Measurements from ENCODE around the gene TBC1D22B. TPM values are rescaled to one million over a fixed set of nuclear protein-coding genes. Genes with fewer than 3 reads are reported as not detected.

Gene TBC1D22B
- polyA plus RNA-seq, 3 donors, result 3.9 to 5.0 (median 4.9) TPM

- no peak overlapping the region for H3K27ac Mint-ChIP-seq
- H3K9ac ChIP-seq (ENCODE audit: insufficient read depth, low read length, poor library complexity, severe bottlenecking), result no peak overlapping the region
These were observed 2.9 kb downstream of the TBC1D22B start for GRCh38 chr6:37260444-37260843.

GRCh38 chr6:37261198-37261597 lies 3.6 kb downstream of the TBC1D22B start:
- Mint-ChIP-seq H3K27ac (no peak overlapping the region), H3K4me1 (peaks cover 55% of the 10 kb centered on the region), H3K4me3 (no peak overlapping the region), H3K9me3 (peaks cover 0 to under 1% (median 0%) of the 10 kb centered on the region in 7 donors), H3K27me3 (ENCODE audit: low read depth in 3 of 3) (peaks cover 0 to 1% (median 0%) of the 10 kb centered on the region in 3 donors), H3K36me3 (peaks cover 1 to 12% of the 10 kb centered on the region in 2 donors)
- no peaks in the 10 kb centered on the region for H3K9me3 ChIP-seq (replicated peaks in 1 of 2; ENCODE audit: control insufficient read depth in 1 of 2, insufficient read depth in 1 of 2, low read length in 2 of 2)
- WGBS (ENCODE audit: insufficient coverage), result no CpG with 5 or more reads among the region's 5 CpGs
- TF ChIP-seq, protein P1, sequence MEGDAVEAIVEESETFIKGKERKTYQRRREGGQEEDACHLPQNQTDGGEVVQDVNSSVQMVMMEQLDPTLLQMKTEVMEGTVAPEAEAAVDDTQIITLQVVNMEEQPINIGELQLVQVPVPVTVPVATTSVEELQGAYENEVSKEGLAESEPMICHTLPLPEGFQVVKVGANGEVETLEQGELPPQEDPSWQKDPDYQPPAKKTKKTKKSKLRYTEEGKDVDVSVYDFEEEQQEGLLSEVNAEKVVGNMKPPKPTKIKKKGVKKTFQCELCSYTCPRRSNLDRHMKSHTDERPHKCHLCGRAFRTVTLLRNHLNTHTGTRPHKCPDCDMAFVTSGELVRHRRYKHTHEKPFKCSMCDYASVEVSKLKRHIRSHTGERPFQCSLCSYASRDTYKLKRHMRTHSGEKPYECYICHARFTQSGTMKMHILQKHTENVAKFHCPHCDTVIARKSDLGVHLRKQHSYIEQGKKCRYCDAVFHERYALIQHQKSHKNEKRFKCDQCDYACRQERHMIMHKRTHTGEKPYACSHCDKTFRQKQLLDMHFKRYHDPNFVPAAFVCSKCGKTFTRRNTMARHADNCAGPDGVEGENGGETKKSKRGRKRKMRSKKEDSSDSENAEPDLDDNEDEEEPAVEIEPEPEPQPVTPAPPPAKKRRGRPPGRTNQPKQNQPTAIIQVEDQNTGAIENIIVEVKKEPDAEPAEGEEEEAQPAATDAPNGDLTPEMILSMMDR (IDR thresholded peaks at IDR 0.05), result no peak
- no peak overlapping the region for H3K27ac ChIP-seq (ENCODE audit: low read depth in 1 of 2, low read length in 2 of 2)
- no peak overlapping the region for H2AFZ ChIP-seq (ENCODE audit: insufficient read depth, low read depth, low read length, poor library complexity, severe bottlenecking)
- intact Hi-C loops (cut with micrococcal nuclease), result loop anchor here in 1 of 2 donors (5.0 kb wide), 1 partner anchor 39 kb away; no protein-coding TSS in a partner anchor
- H3K4me1 ChIP-seq (ENCODE audit: control insufficient read depth in 1 of 2, insufficient read depth in 2 of 2, low read length in 2 of 2), result peaks cover 29 to 33% of the 10 kb centered on the region in 2 donors
- H3K27me3 ChIP-seq (ENCODE audit: control insufficient read depth in 2 of 2, insufficient read depth in 2 of 2, low read length in 2 of 2), result no peaks in the 10 kb centered on the region
- H3K9ac ChIP-seq (ENCODE audit: insufficient read depth, low read length, poor library complexity, severe bottlenecking), result no peak overlapping the region
- no peak for DNase-seq
- no peak overlapping the region for H3K4me3 ChIP-seq (replicated peaks in 1 of 3; ENCODE audit: low read depth in 2 of 3, low read length in 3 of 3)
- no peak overlapping the region for H3K4me2 ChIP-seq (replicated peaks; ENCODE audit: extremely low read depth, low read length, poor library complexity, severe bottlenecking)
- H3K36me3 ChIP-seq (replicated peaks in 1 of 2; ENCODE audit: control insufficient read depth in 1 of 2, insufficient read depth in 2 of 2, low read length in 2 of 2), result no peaks in the 10 kb centered on the region
- peaks cover 7% of the 10 kb centered on the region for H4K20me1 ChIP-seq (ENCODE audit: insufficient read depth, low read length)
- H3K79me2 ChIP-seq (ENCODE audit: insufficient read depth, low read length), result peaks cover 84% of the 10 kb centered on the region

More at GRCh38 chr6:37260444-37260843, 2.9 kb downstream of the TBC1D22B start:
- Histone ChIP-seq H4K20me1 (ENCODE audit: insufficient read depth, low read length) (peaks cover 7% of the 10 kb centered on the region), H3K4me3 (replicated peaks in 1 of 3; ENCODE audit: low read depth in 2 of 3, low read length in 3 of 3) (no peak overlapping the region), H2AFZ (ENCODE audit: insufficient read depth, low read depth, low read length, poor library complexity, severe bottlenecking) (no peak overlapping the region), H3K79me2 (ENCODE audit: insufficient read depth, low read length) (peaks cover 78% of the 10 kb centered on the region), H3K9me3 (replicated peaks in 1 of 2; ENCODE audit: control insufficient read depth in 1 of 2, insufficient read depth in 1 of 2, low read length in 2 of 2) (no peaks in the 10 kb centered on the region), H3K4me2 (replicated peaks; ENCODE audit: extremely low read depth, low read length, poor library complexity, severe bottlenecking) (no peak overlapping the region), H3K36me3 (replicated peaks in 1 of 2; ENCODE audit: control insufficient read depth in 1 of 2, insufficient read depth in 2 of 2, low read length in 2 of 2) (no peaks in the 10 kb centered on the region), H3K27ac (ENCODE audit: low read depth in 1 of 2, low read length in 2 of 2) (no peak overlapping the region), H3K27me3 (ENCODE audit: control insufficient read depth in 2 of 2, insufficient read depth in 2 of 2, low read length in 2 of 2) (no peaks in the 10 kb centered on the region), H3K4me1 (ENCODE audit: control insufficient read depth in 1 of 2, insufficient read depth in 2 of 2, low read length in 2 of 2) (peaks cover 29 to 33% of the 10 kb centered on the region in 2 donors)
- Mint-ChIP-seq H3K36me3 (peaks cover 1 to 12% of the 10 kb centered on the region in 2 donors), H3K9me3 (no peaks in the 10 kb centered on the region), H3K27me3 (ENCODE audit: low read depth in 3 of 3) (peaks cover 0 to 1% (median 0%) of the 10 kb centered on the region in 3 donors), H3K4me3 (no peak overlapping the region), H3K4me1 (peaks cover 50% of the 10 kb centered on the region)
- no CpG with 5 or more reads among the region's 1 CpG for WGBS (ENCODE audit: insufficient coverage)
- DNase-seq, result no peak
- intact Hi-C loops (cut with micrococcal nuclease), result loop anchor here in 1 of 2 donors (5.0 kb wide), 1 partner anchor 38 kb away; no protein-coding TSS in a partner anchor
- TF ChIP-seq, protein P1 (IDR thresholded peaks at IDR 0.05), result no peak
